Breast epithelium (tissue), 3 donors: ENCODE measurements around the gene PRSS38.

Experiments used
- POLR2A ChIP-seq: fragments of 450-650 bp; IDR thresholded peaks from one replicate; pipeline ENCODE4 v1.6.1; 2016; ENCODE audit warnings: antibody characterized with exemption, mild to moderate bottlenecking, moderate library complexity
- POLR2AphosphoS5 ChIP-seq, 3 donors: sonication (generic); formaldehyde crosslinking; IDR thresholded peaks; one replicate each; pipeline ENCODE4 v1.6.1; 2017; ENCODE audit warnings: antibody characterized with exemption in 3 of 3
- TF ChIP-seq, protein P1 (sequence below), 3 donors: fragments of 450-650 bp; IDR thresholded peaks; one replicate each; pipeline ENCODE4 v1.5.1; 2016 to 2017; ENCODE audit warnings: antibody characterized with exemption in 3 of 3, mild to moderate bottlenecking in 3 of 3, moderate library complexity in 3 of 3

DNA sequence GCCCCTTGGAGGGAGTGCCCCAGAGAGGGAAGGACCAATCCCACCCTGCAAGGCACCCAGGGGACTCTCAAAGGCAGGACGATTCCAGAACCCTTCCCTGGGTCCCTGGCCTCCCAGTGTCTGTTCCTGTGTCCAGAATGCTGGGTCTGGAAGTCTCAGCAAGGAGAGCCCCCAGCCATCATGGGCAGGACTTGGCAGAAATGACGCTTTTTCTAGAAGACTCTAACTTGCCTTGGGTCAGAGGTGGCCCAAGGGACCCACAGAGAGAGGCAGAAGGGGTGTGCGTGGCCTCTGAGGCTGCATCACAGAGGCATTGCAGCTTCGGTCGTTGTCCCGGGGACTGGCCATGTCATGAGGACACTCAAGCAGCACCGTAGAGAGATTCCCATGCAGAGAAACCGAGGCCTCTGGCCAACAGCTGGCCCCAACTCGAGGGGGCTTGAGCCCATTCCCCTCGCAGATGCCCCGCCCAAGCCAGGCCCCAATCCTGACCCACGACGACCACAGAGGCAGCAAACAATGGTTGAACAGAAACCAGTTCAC lies 74.5 kb downstream of the PRSS38 start:
- TF ChIP-seq, protein P1, sequence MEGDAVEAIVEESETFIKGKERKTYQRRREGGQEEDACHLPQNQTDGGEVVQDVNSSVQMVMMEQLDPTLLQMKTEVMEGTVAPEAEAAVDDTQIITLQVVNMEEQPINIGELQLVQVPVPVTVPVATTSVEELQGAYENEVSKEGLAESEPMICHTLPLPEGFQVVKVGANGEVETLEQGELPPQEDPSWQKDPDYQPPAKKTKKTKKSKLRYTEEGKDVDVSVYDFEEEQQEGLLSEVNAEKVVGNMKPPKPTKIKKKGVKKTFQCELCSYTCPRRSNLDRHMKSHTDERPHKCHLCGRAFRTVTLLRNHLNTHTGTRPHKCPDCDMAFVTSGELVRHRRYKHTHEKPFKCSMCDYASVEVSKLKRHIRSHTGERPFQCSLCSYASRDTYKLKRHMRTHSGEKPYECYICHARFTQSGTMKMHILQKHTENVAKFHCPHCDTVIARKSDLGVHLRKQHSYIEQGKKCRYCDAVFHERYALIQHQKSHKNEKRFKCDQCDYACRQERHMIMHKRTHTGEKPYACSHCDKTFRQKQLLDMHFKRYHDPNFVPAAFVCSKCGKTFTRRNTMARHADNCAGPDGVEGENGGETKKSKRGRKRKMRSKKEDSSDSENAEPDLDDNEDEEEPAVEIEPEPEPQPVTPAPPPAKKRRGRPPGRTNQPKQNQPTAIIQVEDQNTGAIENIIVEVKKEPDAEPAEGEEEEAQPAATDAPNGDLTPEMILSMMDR (IDR thresholded peaks at IDR 0.05), result no peak
- TF ChIP-seq POLR2A (no peak), POLR2AphosphoS5 (IDR thresholded peaks at IDR 0.05) (no peak)
